LNCaP clone FGC (cell line): ENCODE results near the gene MTFMT.

Source experiments
- DNase-seq: peaks from one replicate; pipeline ENCODE4 v3.0.0-alpha.2; 2011; ENCODE audit warnings: low read depth
- H3K4me3 ChIP-seq: 2 replicates; pipeline ENCODE4 v1.5.1; 2011; ENCODE audit warnings: mild to moderate bottlenecking, low read depth, low read length, control low read depth
- CTCF ChIP-seq: IDR thresholded peaks from 2 replicates; pipeline ENCODE4 v1.5.1; 2012; ENCODE audit warnings: mild to moderate bottlenecking; ENCODE audit not compliant: control insufficient read depth, insufficient read depth; ENCODE audit errors: extremely low read depth

Gene MTFMT

GRCh38 chr15:65059931-65060596, 30.6 kb upstream of the MTFMT start:
- H3K4me3 ChIP-seq, result no peak overlapping the region
- TF ChIP-seq CTCF, result no peak
- no peak for DNase-seq

GRCh38 chr15:65059369-65059750, 29.9 kb upstream of the MTFMT start:
- DNase-seq, result no peak
- H3K4me3 ChIP-seq, result no peak overlapping the region
- no peak for TF ChIP-seq CTCF

GRCh38 chr15:65058394-65059368, 29.2 kb upstream of the MTFMT start:
- H3K4me3 ChIP-seq, result no peak overlapping the region
- TF ChIP-seq CTCF, result no peak
- no peak for DNase-seq

- no peak for DNase-seq
- no peak for TF ChIP-seq CTCF
- H3K4me3 ChIP-seq, result no peak overlapping the region
Observed at GRCh38 chr15:65057549-65057940, 28.1 kb upstream of the MTFMT start.

GRCh38 chr15:65056868-65057548, 27.6 kb upstream of the MTFMT start:
- H3K4me3 ChIP-seq, result no peak overlapping the region
- no peak for DNase-seq
- TF ChIP-seq CTCF, result no peak

GRCh38 chr15:65056106-65056505, 26.7 kb upstream of the MTFMT start:
- no peak for TF ChIP-seq CTCF
- H3K4me3 ChIP-seq, result no peak overlapping the region

More at GRCh38 chr15:65056106-65056505, 26.7 kb upstream of the MTFMT start:
- DNase-seq, result no peak
